ENCODE data around the gene UBE2Z. TPM values are rescaled to one million over a fixed set of nuclear protein-coding genes. Genes with fewer than 3 reads are reported as not detected.

Gene UBE2Z
- polyA plus RNA-seq, 3 donors = 35.8 to 44.7 (median 40.0) TPM

DNA sequence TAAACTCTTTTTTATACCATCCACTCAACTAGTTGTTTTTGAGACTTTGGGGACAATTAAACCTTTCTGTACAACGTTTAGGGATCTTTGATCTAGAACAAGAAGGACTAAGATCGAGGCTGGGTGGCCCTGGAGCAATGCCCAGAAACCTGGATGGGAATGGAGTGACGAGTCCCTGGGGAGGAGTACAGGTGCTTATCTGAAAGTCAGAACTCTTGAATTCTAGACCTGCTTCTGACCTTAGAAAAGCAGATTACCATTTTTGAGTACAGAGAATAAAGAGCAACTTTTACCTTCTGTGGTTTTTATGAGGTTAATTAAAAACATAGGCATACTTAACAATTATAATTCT is 17.8 kb downstream of the UBE2Z start:
- Histone ChIP-seq H3K9me3 (replicated peaks in 1 of 2; ENCODE audit: control insufficient read depth in 1 of 2, insufficient read depth in 1 of 2, low read length in 2 of 2) (no peaks in the 10 kb centered on the region), H3K4me3 (replicated peaks in 1 of 3; ENCODE audit: low read depth in 2 of 3, low read length in 3 of 3) (no peak overlapping the region), H3K4me2 (replicated peaks; ENCODE audit: extremely low read depth, low read length, poor library complexity, severe bottlenecking) (no peak overlapping the region), H3K4me1 (ENCODE audit: control insufficient read depth in 1 of 2, insufficient read depth in 2 of 2, low read length in 2 of 2) (peaks cover 0 to 7% of the 10 kb centered on the region in 2 donors), H3K27ac (ENCODE audit: low read depth in 1 of 2, low read length in 2 of 2) (no peak overlapping the region), H3K27me3 (ENCODE audit: control insufficient read depth in 2 of 2, insufficient read depth in 2 of 2, low read length in 2 of 2) (no peaks in the 10 kb centered on the region), H4K20me1 (ENCODE audit: insufficient read depth, low read length) (peaks cover 71% of the 10 kb centered on the region), H3K79me2 (ENCODE audit: insufficient read depth, low read length) (no peaks in the 10 kb centered on the region), H2AFZ (ENCODE audit: insufficient read depth, low read depth, low read length, poor library complexity, severe bottlenecking) (no peak overlapping the region), H3K36me3 (replicated peaks in 1 of 2; ENCODE audit: control insufficient read depth in 1 of 2, insufficient read depth in 2 of 2, low read length in 2 of 2) (peaks cover 93 to 98% of the 10 kb centered on the region in 2 donors), H3K9ac (ENCODE audit: insufficient read depth, low read length, poor library complexity, severe bottlenecking) (no peak overlapping the region)
- no peak overlapping the region for H3K27ac Mint-ChIP-seq
- peaks cover 86 to 98% of the 10 kb centered on the region in 2 donors for H3K36me3 Mint-ChIP-seq
- no peaks in the 10 kb centered on the region for H3K9me3 Mint-ChIP-seq
- TF ChIP-seq, protein P1, sequence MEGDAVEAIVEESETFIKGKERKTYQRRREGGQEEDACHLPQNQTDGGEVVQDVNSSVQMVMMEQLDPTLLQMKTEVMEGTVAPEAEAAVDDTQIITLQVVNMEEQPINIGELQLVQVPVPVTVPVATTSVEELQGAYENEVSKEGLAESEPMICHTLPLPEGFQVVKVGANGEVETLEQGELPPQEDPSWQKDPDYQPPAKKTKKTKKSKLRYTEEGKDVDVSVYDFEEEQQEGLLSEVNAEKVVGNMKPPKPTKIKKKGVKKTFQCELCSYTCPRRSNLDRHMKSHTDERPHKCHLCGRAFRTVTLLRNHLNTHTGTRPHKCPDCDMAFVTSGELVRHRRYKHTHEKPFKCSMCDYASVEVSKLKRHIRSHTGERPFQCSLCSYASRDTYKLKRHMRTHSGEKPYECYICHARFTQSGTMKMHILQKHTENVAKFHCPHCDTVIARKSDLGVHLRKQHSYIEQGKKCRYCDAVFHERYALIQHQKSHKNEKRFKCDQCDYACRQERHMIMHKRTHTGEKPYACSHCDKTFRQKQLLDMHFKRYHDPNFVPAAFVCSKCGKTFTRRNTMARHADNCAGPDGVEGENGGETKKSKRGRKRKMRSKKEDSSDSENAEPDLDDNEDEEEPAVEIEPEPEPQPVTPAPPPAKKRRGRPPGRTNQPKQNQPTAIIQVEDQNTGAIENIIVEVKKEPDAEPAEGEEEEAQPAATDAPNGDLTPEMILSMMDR (IDR thresholded peaks at IDR 0.05) = no peak
- H3K4me1 Mint-ChIP-seq = peaks cover 8% of the 10 kb centered on the region
- intact Hi-C loops (cut with micrococcal nuclease) = no loop called here
- no peak overlapping the region for H3K4me3 Mint-ChIP-seq
- peaks cover 0 to 2% (median 2%) of the 10 kb centered on the region in 3 donors for H3K27me3 Mint-ChIP-seq (ENCODE audit: low read depth in 3 of 3)
- WGBS (ENCODE audit: insufficient coverage) = 100% methylated on average over 2 of the region's 3 CpGs
- no peak for DNase-seq

DNA sequence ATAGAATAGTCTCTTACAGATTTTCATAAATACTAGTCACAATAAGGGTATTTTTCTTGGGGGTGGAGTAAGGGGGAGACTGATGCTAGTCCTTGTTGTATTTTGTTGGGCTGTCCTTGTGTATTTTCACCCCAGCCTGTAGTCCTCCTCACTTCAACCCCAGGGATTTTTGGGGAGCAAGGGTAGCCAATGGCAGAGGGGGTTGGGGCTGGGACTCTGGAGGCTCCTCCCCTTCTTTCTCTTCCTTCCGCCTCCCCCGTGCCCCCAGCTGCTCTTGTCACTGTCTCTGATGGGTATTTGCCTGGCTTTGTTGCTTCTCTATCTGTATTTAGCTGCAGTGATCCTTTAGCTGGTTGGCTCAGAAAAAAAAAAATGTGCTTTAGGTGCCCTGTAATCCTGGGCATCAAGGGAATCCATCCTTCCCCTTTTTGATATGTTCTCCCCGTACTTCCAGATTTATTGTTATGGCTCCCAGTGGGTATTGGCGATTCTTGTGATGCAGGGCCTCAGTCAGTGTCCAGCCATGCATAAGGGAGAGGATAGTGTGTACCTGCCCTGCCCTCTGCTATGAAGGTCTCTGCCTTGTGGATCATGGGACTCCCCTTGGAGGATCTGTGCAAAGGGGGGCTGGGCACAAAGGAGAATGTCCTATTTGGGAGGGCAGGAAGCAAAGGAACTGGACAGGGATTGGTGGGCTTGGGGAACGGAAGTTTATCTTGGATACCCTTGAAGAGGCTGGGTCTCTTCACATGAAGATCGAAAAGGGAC is 20.0 kb downstream of the UBE2Z start:
- Histone ChIP-seq H3K27ac (ENCODE audit: low read depth in 1 of 2, low read length in 2 of 2) (peak overlapping the region in 1 of 2 donors; percentile 64), H3K4me2 (replicated peaks; ENCODE audit: extremely low read depth, low read length, poor library complexity, severe bottlenecking) (no peak overlapping the region), H3K4me3 (replicated peaks in 1 of 3; ENCODE audit: low read depth in 2 of 3, low read length in 3 of 3) (no peak overlapping the region), H3K79me2 (ENCODE audit: insufficient read depth, low read length) (no peaks in the 10 kb centered on the region), H4K20me1 (ENCODE audit: insufficient read depth, low read length) (peaks cover 72% of the 10 kb centered on the region), H3K4me1 (ENCODE audit: control insufficient read depth in 1 of 2, insufficient read depth in 2 of 2, low read length in 2 of 2) (peaks cover 0 to 7% of the 10 kb centered on the region in 2 donors), H3K9ac (ENCODE audit: insufficient read depth, low read length, poor library complexity, severe bottlenecking) (no peak overlapping the region), H2AFZ (ENCODE audit: insufficient read depth, low read depth, low read length, poor library complexity, severe bottlenecking) (no peak overlapping the region), H3K27me3 (ENCODE audit: control insufficient read depth in 2 of 2, insufficient read depth in 2 of 2, low read length in 2 of 2) (no peaks in the 10 kb centered on the region), H3K36me3 (replicated peaks in 1 of 2; ENCODE audit: control insufficient read depth in 1 of 2, insufficient read depth in 2 of 2, low read length in 2 of 2) (peaks cover 93 to 100% of the 10 kb centered on the region in 2 donors), H3K9me3 (replicated peaks in 1 of 2; ENCODE audit: control insufficient read depth in 1 of 2, insufficient read depth in 1 of 2, low read length in 2 of 2) (no peaks in the 10 kb centered on the region)
- H3K4me1 Mint-ChIP-seq = peaks cover 8% of the 10 kb centered on the region
- WGBS (ENCODE audit: insufficient coverage) = 100% methylated on average over 1 of the region's 6 CpGs
- intact Hi-C loops (cut with micrococcal nuclease) = no loop called here
- peak overlapping the region; percentile 17 to 78 (median 72) for H3K27ac Mint-ChIP-seq
- peaks cover 88 to 95% of the 10 kb centered on the region in 2 donors for H3K36me3 Mint-ChIP-seq
- peaks cover 0 to 4% (median 3%) of the 10 kb centered on the region in 3 donors for H3K27me3 Mint-ChIP-seq (ENCODE audit: low read depth in 3 of 3)
- H3K9me3 Mint-ChIP-seq = no peaks in the 10 kb centered on the region
- TF ChIP-seq, protein P1 (IDR thresholded peaks at IDR 0.05) = no peak
- no peak overlapping the region for H3K4me3 Mint-ChIP-seq
- no peak for DNase-seq

Data from CD14-positive monocyte (primary cell).